AG04450 (cell line): Measurements from ENCODE around the gene IL1RAPL1. TPM values are rescaled to one million over a fixed set of nuclear protein-coding genes. Genes with fewer than 3 reads are reported as not detected.

ENCODE experiments used
- CTCF ChIA-PET: fragments of 300-600, 350-600 bp; formaldehyde crosslinking; extraction: SDS; loops from one replicate; lab custom pipeline; 2022; ENCODE audit warnings: antibody characterized with exemption, inconsistent platforms; lab: Charles Lee
- POLR2A ChIA-PET: fragments of 350-600 bp; formaldehyde crosslinking; extraction: SDS; loops from one replicate; lab custom pipeline; 2021; ENCODE audit warnings: antibody characterized with exemption, inconsistent platforms; lab: Yijun Ruan, JAX
- DNase-seq: peaks from one replicate; pipeline ENCODE4 v3.0.0-alpha.2; 2011; ENCODE audit warnings: low read depth, low spot score
- H3K27ac ChIP-seq: one replicate; pipeline ENCODE4 v1.5.1; 2012; ENCODE audit warnings: low read depth, low read length, control low read depth
- H3K27me3 ChIP-seq: one replicate; pipeline ENCODE4 v1.6.0; 2012; ENCODE audit warnings: low read length; ENCODE audit not compliant: control insufficient read depth, insufficient read depth
- H3K4me3 ChIP-seq: 2 replicates; pipeline ENCODE4 v1.5.1; 2011; ENCODE audit warnings: mild to moderate bottlenecking, low read depth, low read length, control low read depth
- H3K9me3 ChIP-seq: 2 replicates; pipeline ENCODE4 v1.5.1; 2012; ENCODE audit warnings: low read length; ENCODE audit not compliant: control insufficient read depth, insufficient read depth
- polyA plus RNA-seq: library from polyadenylated mRNA; depleted of rRNA; stranded (reverse); fragments of >200 nt; gene quantifications from 2 replicates; pipeline ENCODE4 v1.2.3, GENCODE V29; 2011
- TF ChIP-seq, protein P1 (sequence below): IDR thresholded peaks from 2 replicates; pipeline ENCODE4 v1.5.1; 2011; ENCODE audit warnings: low read depth, low read length, control low read depth, inconsistent platforms

IL1RAPL1 gene
- polyA plus RNA-seq, 1 experiment, result 0.93 TPM

DNA sequence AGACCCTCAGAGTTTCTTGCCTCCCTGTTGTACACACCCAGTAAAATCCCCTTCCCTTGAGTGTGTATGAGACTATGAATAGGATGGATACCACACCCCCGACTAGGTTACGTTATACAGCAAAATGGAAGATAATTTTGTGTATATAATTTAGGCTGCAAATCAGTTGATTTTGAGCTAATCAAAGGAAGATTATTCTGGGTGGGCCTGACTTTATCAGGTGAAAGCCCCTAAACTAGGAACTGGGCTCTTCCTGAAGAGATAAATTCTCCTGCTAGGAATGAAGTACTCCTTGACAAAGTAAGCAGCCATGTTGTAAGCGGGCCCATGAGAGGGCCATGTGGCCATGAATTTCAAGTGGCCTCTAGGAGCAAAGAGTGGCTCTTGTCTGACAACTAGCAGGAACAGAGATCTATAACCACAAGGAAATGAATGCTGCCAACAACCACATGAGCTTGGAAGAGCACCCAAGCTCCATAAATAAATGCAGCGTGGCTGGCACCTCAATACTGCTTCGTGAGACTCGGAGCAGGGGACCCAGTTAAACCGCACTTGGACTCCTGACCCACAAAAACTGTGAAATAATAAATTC is 646.4 kb downstream of the IL1RAPL1 start:
- TF ChIP-seq, protein P1, sequence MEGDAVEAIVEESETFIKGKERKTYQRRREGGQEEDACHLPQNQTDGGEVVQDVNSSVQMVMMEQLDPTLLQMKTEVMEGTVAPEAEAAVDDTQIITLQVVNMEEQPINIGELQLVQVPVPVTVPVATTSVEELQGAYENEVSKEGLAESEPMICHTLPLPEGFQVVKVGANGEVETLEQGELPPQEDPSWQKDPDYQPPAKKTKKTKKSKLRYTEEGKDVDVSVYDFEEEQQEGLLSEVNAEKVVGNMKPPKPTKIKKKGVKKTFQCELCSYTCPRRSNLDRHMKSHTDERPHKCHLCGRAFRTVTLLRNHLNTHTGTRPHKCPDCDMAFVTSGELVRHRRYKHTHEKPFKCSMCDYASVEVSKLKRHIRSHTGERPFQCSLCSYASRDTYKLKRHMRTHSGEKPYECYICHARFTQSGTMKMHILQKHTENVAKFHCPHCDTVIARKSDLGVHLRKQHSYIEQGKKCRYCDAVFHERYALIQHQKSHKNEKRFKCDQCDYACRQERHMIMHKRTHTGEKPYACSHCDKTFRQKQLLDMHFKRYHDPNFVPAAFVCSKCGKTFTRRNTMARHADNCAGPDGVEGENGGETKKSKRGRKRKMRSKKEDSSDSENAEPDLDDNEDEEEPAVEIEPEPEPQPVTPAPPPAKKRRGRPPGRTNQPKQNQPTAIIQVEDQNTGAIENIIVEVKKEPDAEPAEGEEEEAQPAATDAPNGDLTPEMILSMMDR, result no peak
- H3K4me3 ChIP-seq, result no peak overlapping the region
- no peak for DNase-seq
- ChIA-PET POLR2A (no interaction called here), CTCF (no interaction called here)
- H3K27ac ChIP-seq, result no peak overlapping the region
- no peaks in the 10 kb centered on the region for H3K9me3 ChIP-seq
- no peaks in the 10 kb centered on the region for H3K27me3 ChIP-seq

DNA sequence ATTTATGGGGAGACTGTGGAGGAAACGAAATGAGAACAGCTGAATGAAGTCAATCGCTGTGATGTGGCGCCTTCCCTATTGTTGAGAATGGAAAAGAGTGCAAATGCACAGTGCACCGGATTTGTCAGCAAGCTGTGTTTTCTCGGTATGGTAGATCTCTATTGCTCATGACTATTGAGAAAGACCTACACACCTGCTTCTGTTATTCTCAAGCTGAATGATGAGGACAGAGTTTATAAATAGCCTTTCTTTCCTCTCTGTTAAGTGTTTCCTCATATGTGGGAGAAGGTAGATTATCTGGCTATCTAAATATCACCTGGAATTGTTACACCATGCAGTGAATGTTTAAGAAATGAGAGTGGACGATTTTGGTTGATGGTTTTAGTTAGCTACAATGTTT is 650.7 kb downstream of the IL1RAPL1 start:
- H3K9me3 ChIP-seq, result no peaks in the 10 kb centered on the region
- ChIA-PET POLR2A (no interaction called here), CTCF (no interaction called here)
- no peak for DNase-seq
- H3K27ac ChIP-seq, result no peak overlapping the region
- TF ChIP-seq, protein P1, result no peak
- no peak overlapping the region for H3K4me3 ChIP-seq
- no peaks in the 10 kb centered on the region for H3K27me3 ChIP-seq

DNA sequence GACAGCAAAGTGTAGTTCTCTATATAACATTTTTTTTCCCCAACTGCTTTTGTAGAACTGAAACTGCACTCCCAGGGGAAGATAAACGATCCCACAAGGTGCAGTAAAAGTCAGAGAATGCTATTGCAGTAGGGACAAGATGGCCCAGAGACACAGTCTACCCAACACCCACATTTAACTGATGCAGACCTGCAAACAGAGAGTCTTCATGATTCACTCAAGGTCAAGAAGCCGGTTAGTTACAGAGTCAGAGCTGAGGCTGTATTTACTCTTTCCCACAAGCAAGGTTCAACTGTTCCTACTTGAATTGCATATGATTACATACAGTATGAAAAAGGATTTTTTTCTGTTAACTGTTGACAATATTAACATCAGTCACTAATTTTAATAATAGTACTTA is 654.6 kb downstream of the IL1RAPL1 start:
- ChIA-PET CTCF (no interaction called here), POLR2A (no interaction called here)

DNA sequence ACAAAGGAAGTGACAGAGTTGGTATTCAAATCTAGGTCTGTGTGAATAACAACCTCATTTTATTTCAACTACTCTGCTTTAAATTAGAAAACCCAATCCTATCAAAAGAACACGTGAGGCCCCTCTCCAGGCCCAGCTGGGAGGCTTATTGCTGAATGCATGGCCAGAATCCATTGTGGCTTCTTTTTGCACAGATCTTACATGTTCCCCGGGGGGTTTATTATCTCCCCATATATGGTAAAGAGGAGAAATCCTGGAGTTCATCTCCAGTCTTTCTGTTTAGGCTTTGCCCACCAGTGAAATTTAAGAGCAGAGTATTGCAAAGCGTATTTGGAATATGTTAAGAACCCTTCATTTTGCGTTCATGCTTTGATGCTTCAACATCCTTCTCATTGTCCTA is 655.6 kb downstream of the IL1RAPL1 start:
- no peak overlapping the region for H3K4me3 ChIP-seq
- CTCF ChIA-PET, result no interaction called here
- H3K27me3 ChIP-seq, result no peaks in the 10 kb centered on the region
- TF ChIP-seq, protein P1, result no peak
- H3K27ac ChIP-seq, result no peak overlapping the region
- POLR2A ChIA-PET, result no interaction called here
- no peak for DNase-seq
- no peaks in the 10 kb centered on the region for H3K9me3 ChIP-seq

More for the DNA sequence above, 654.6 kb downstream of the IL1RAPL1 start:
- Histone ChIP-seq H3K4me3 (no peak overlapping the region), H3K27me3 (no peaks in the 10 kb centered on the region), H3K27ac (no peak overlapping the region), H3K9me3 (no peaks in the 10 kb centered on the region)
- TF ChIP-seq, protein P1, result no peak
- DNase-seq, result no peak

DNA sequence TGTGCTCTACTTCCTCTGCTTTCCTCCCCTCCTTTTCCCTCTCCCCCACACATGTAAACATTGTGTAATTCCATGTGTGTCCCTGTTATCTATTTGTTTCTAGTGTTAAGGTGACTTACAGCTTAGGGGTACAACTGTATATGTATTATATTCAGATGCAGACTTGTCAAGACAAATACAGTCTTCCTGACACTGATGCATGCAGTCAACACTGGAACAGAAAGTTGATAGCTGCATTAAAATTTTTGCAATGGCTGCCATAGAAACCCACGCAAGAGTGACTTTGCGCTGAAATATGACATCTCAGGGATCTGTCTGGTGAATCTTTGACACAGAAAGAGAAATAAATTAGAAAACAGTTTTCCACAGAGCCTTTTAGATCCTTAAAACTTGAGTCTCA is 656.7 kb downstream of the IL1RAPL1 start:
- POLR2A ChIA-PET, result no interaction called here
- Histone ChIP-seq H3K9me3 (no peaks in the 10 kb centered on the region), H3K4me3 (no peak overlapping the region), H3K27ac (no peak overlapping the region), H3K27me3 (no peaks in the 10 kb centered on the region)
- TF ChIP-seq, protein P1, result no peak
- DNase-seq, result no peak
- CTCF ChIA-PET, result no interaction called here
